GM19467 (cell line): ENCODE results near the gene TEDC2.
"Not testable (repeated sequence)": the region's sequence is repeated elsewhere in the genome, so short reads cannot be mapped to it uniquely, and the experiment has no call there.

Experiments
- ATAC-seq: cut with Tn5 transposase; IDR thresholded peaks from one replicate; pipeline ENCODE4 v1.9.1; 2021; ENCODE audit warnings: mild to moderate bottlenecking, moderate library complexity; ENCODE audit not compliant: unreplicated experiment

TEDC2 gene

GRCh38 chr16:2437032-2437790, 22.7 kb upstream of the TEDC2 start:
- ATAC-seq = no peak

- no peak for ATAC-seq
These were observed 21.8 kb upstream of the TEDC2 start for GRCh38 chr16:2438121-2438520.

- ATAC-seq = no peak
These were observed 20.3 kb upstream of the TEDC2 start for GRCh38 chr16:2439598-2439997.

- not testable (repeated sequence) for ATAC-seq
These were observed 18.6 kb upstream of the TEDC2 start for GRCh38 chr16:2441143-2441804.

GRCh38 chr16:2443555-2443954, 16.4 kb upstream of the TEDC2 start:
- no peak for ATAC-seq

GRCh38 chr16:2447920-2448583, 11.9 kb upstream of the TEDC2 start:
- no peak for ATAC-seq

- ATAC-seq = no peak
These were observed 10.8 kb upstream of the TEDC2 start for GRCh38 chr16:2449118-2449517.

- ATAC-seq = no peak
These were observed 9.4 kb upstream of the TEDC2 start for GRCh38 chr16:2450535-2450934.

GRCh38 chr16:2450975-2451381, 8.9 kb upstream of the TEDC2 start:
- no peak for ATAC-seq

GRCh38 chr16:2451851-2452320, 8.0 kb upstream of the TEDC2 start:
- no peak for ATAC-seq

GRCh38 chr16:2452650-2453049, 7.3 kb upstream of the TEDC2 start:
- ATAC-seq = no peak

GRCh38 chr16:2455081-2455845, 4.6 kb upstream of the TEDC2 start:
- no peak for ATAC-seq

- no peak for ATAC-seq
These were observed 3.3 kb upstream of the TEDC2 start for GRCh38 chr16:2456551-2457153.

GRCh38 chr16:2457267-2457666, 2.6 kb upstream of the TEDC2 start:
- ATAC-seq = no peak

GRCh38 chr16:2457946-2458345, 2.0 kb upstream of the TEDC2 start:
- no peak for ATAC-seq

GRCh38 chr16:2458887-2459646, 842 bp upstream of the TEDC2 start:
- ATAC-seq = no peak

GRCh38 chr16:2460391-2460713, 443 bp downstream of the TEDC2 start:
- no peak for ATAC-seq

- ATAC-seq = no peak
These were observed 1.0 kb downstream of the TEDC2 start for GRCh38 chr16:2460916-2461315.

- no peak for ATAC-seq
These were observed 2.3 kb downstream of the TEDC2 start for GRCh38 chr16:2462031-2462866.
